ENCODE results near the gene PRKCE. TPM values are rescaled to one million over a fixed set of nuclear protein-coding genes. Genes with fewer than 3 reads are reported as not detected.
"Not testable (repeated sequence)": the region's sequence is repeated elsewhere in the genome, so short reads cannot be mapped to it uniquely, and the experiment has no call there.

PRKCE gene
- total RNA-seq, 1 experiment from 2014 or later = 1.3 TPM

DNA sequence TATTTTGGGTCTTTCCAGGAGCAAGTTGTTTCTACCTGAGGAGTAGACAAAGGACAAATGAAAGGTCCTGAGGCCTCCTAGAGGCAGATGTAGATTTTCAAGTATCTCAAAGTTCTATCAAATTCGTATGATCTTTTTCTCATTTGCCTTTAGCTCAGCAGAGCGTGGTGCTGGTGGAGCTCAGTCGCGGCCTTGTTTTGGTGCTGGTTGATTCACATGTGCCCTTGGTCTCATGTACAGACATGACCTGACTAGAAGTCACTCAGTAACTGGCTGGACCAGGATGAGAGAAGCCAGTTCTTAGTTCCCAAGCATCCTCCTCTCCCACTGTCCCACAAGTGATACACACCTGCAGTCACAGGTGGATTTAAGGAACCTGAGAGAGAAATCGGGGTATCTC, 264.0 kb downstream of the PRKCE start:
- no peak overlapping the region for H3K18ac ChIP-seq (ENCODE audit: insufficient read length, low read depth, low read length)
- TF ChIP-seq, protein P1, sequence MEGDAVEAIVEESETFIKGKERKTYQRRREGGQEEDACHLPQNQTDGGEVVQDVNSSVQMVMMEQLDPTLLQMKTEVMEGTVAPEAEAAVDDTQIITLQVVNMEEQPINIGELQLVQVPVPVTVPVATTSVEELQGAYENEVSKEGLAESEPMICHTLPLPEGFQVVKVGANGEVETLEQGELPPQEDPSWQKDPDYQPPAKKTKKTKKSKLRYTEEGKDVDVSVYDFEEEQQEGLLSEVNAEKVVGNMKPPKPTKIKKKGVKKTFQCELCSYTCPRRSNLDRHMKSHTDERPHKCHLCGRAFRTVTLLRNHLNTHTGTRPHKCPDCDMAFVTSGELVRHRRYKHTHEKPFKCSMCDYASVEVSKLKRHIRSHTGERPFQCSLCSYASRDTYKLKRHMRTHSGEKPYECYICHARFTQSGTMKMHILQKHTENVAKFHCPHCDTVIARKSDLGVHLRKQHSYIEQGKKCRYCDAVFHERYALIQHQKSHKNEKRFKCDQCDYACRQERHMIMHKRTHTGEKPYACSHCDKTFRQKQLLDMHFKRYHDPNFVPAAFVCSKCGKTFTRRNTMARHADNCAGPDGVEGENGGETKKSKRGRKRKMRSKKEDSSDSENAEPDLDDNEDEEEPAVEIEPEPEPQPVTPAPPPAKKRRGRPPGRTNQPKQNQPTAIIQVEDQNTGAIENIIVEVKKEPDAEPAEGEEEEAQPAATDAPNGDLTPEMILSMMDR (conservative IDR thresholded peaks at IDR 0.05) = no peak
- no peaks in the 10 kb centered on the region for H3K36me3 Mint-ChIP-seq (ENCODE audit: insufficient read depth in 1 of 3, low read depth in 3 of 3)
- whole genome bisulfite sequencing (ENCODE audit: extremely low coverage, insufficient read length, low lambda C conversion rate) = no CpG with 5 or more reads among the region's 5 CpGs
- no peaks in the 10 kb centered on the region for H4K20me1 ChIP-seq (ENCODE audit: control insufficient read depth, insufficient read depth, insufficient read length)
- H4K8ac ChIP-seq (replicated peaks; ENCODE audit: insufficient read length, low read depth, low read length) = no peak overlapping the region
- no peak overlapping the region for H2BK12ac ChIP-seq (ENCODE audit: insufficient read length, low read depth, low read length)
- no peak overlapping the region for H3K23ac ChIP-seq (ENCODE audit: insufficient read length, low read depth, low read length)
- no peak overlapping the region for H2BK15ac ChIP-seq (ENCODE audit: low read depth, low read length)
- H3K9ac ChIP-seq (ENCODE audit: extremely low read depth, insufficient read length, low read length) = no peak overlapping the region
- no peak overlapping the region for H3K27ac Mint-ChIP-seq
- H4K5ac ChIP-seq (ENCODE audit: insufficient read length, low read depth, low read length) = no peak overlapping the region
- no peaks in the 10 kb centered on the region for H3K79me1 ChIP-seq (ENCODE audit: insufficient read depth, low read depth, low read length, poor library complexity, severe bottlenecking)
- no peak overlapping the region for H3K4me2 ChIP-seq (ENCODE audit: insufficient read depth, insufficient read length, low read length)
- H2BK5ac ChIP-seq (ENCODE audit: insufficient read length, low read length) = no peak overlapping the region
- no peaks in the 10 kb centered on the region for H3K4me1 ChIP-seq (ENCODE audit: insufficient read depth, low read length)
- H3K27ac ChIP-seq (ENCODE audit: insufficient read length, low read depth, low read length) = no peak overlapping the region
- no peaks in the 10 kb centered on the region for H3K9me3 ChIP-seq (ENCODE audit: control insufficient read depth, low read depth, low read length)
- no peak overlapping the region for H4K91ac ChIP-seq (ENCODE audit: insufficient read length, low read depth, low read length)
- no peak overlapping the region for H3K56ac ChIP-seq (ENCODE audit: insufficient read length, low read depth, low read length)
- no peak overlapping the region for H2AK5ac ChIP-seq (ENCODE audit: insufficient read length, low read length)
- H3K9me3 Mint-ChIP-seq = peaks cover 0 to 5% of the 10 kb centered on the region in 2 experiments; a peak in 2 of 5 replicates
- H3K79me2 ChIP-seq (ENCODE audit: insufficient read depth, low read length) = no peaks in the 10 kb centered on the region
- H3T11ph ChIP-seq (ENCODE audit: low read length) = no peak overlapping the region
- H3K27me3 ChIP-seq (ENCODE audit: insufficient read depth, low read length) = no peaks in the 10 kb centered on the region
- DNase-seq = no peak
- no peaks in the 10 kb centered on the region; the same call in 1 of the 2 replicates for H3K27me3 Mint-ChIP-seq (ENCODE audit: low read depth)
- H2AFZ ChIP-seq (ENCODE audit: low read length) = no peak overlapping the region
- H3K4me1 Mint-ChIP-seq = peaks cover 2% of the 10 kb centered on the region in 2 experiments; a peak in 1 of 4 replicates
- H2BK120ac ChIP-seq (ENCODE audit: low read depth, low read length, poor library complexity, severe bottlenecking) = no peak overlapping the region
- no peaks in the 10 kb centered on the region for H3K23me2 ChIP-seq (ENCODE audit: insufficient read length, low read depth, low read length, poor library complexity, severe bottlenecking)
- H3K14ac ChIP-seq (ENCODE audit: insufficient read depth, low read length) = no peak overlapping the region
- H3K4ac ChIP-seq (ENCODE audit: low read depth, low read length) = no peak overlapping the region
- no peak overlapping the region for H3K4me3 Mint-ChIP-seq
- no peak overlapping the region for H2BK20ac ChIP-seq (ENCODE audit: low read depth, low read length, poor library complexity, severe bottlenecking)

DNA sequence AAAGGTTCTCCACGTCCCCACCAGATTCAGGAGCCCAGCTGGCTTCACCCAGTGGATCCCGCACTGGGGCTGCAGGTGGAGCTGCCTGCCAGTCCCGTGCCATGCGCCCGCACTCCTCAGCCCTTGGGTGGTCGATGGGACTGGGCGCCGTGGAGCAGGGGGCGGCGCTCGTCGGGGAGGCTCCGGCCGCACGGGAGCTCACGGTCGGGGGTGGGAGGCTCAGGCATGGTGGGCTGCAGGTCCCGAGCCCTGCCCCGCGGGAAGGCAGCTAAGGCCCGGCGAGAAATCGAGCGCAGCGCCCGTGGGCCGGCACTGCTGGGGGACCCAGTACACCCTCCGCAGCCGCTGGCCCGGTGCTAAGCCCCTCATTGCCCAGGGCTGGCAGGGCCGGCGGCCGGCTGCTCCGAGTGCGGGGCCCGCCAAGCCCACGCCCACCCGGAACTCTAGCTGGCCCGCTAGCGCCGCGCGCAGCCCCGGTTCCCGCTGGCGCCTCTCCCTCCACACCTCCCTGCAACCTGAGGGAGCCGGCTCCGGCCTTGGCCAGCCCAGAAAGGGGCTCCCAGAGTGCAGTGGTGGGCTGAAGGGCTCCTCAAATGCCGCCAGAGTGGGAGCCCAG, 266.2 kb downstream of the PRKCE start:
- H3K9me3 ChIP-seq (ENCODE audit: control insufficient read depth, low read depth, low read length); H4K5ac ChIP-seq (ENCODE audit: insufficient read length, low read depth, low read length); H3K18ac ChIP-seq (ENCODE audit: insufficient read length, low read depth, low read length); H2BK12ac ChIP-seq (ENCODE audit: insufficient read length, low read depth, low read length); H3K23ac ChIP-seq (ENCODE audit: insufficient read length, low read depth, low read length); H3K27ac ChIP-seq (ENCODE audit: insufficient read length, low read depth, low read length); H3K4me1 Mint-ChIP-seq; H2BK15ac ChIP-seq (ENCODE audit: low read depth, low read length); H4K8ac ChIP-seq (replicated peaks; ENCODE audit: insufficient read length, low read depth, low read length); H3K27ac Mint-ChIP-seq; H4K20me1 ChIP-seq (ENCODE audit: control insufficient read depth, insufficient read depth, insufficient read length); H3K4ac ChIP-seq (ENCODE audit: low read depth, low read length); H3K79me2 ChIP-seq (ENCODE audit: insufficient read depth, low read length); H4K91ac ChIP-seq (ENCODE audit: insufficient read length, low read depth, low read length); H3K27me3 Mint-ChIP-seq (ENCODE audit: low read depth); H3K4me3 Mint-ChIP-seq; H3K56ac ChIP-seq (ENCODE audit: insufficient read length, low read depth, low read length); H3T11ph ChIP-seq (ENCODE audit: low read length); H2AFZ ChIP-seq (ENCODE audit: low read length); DNase-seq; H3K79me1 ChIP-seq (ENCODE audit: insufficient read depth, low read depth, low read length, poor library complexity, severe bottlenecking); H3K4me1 ChIP-seq (ENCODE audit: insufficient read depth, low read length); H3K23me2 ChIP-seq (ENCODE audit: insufficient read length, low read depth, low read length, poor library complexity, severe bottlenecking); H3K14ac ChIP-seq (ENCODE audit: insufficient read depth, low read length); H2AK5ac ChIP-seq (ENCODE audit: insufficient read length, low read length); H3K27me3 ChIP-seq (ENCODE audit: insufficient read depth, low read length); H2BK5ac ChIP-seq (ENCODE audit: insufficient read length, low read length); H3K9ac ChIP-seq (ENCODE audit: extremely low read depth, insufficient read length, low read length); H2BK120ac ChIP-seq (ENCODE audit: low read depth, low read length, poor library complexity, severe bottlenecking); H3K4me2 ChIP-seq (ENCODE audit: insufficient read depth, insufficient read length, low read length); H3K36me3 Mint-ChIP-seq (ENCODE audit: insufficient read depth in 1 of 3, low read depth in 3 of 3); H3K9me3 Mint-ChIP-seq; H2BK20ac ChIP-seq (ENCODE audit: low read depth, low read length, poor library complexity, severe bottlenecking): not testable (repeated sequence)
- WGBS (ENCODE audit: extremely low coverage, insufficient read length, low lambda C conversion rate) = no CpG with 5 or more reads among the region's 49 CpGs
